ENCODE results near the gene UBALD2. TPM values are rescaled to one million over a fixed set of nuclear protein-coding genes. Genes with fewer than 3 reads are reported as not detected.
A peak's percentile ranks its signal among the peaks of the same experiment; 100 is the strongest.
"Not testable (repeated sequence)": the region's sequence is repeated elsewhere in the genome, so short reads cannot be mapped to it uniquely, and the experiment has no call there.

UBALD2 gene
- polyA plus RNA-seq (2013, experiment 1 of 2): 41.6 TPM
- polyA plus RNA-seq (2013, experiment 2 of 2): 41.5 TPM

DNA sequence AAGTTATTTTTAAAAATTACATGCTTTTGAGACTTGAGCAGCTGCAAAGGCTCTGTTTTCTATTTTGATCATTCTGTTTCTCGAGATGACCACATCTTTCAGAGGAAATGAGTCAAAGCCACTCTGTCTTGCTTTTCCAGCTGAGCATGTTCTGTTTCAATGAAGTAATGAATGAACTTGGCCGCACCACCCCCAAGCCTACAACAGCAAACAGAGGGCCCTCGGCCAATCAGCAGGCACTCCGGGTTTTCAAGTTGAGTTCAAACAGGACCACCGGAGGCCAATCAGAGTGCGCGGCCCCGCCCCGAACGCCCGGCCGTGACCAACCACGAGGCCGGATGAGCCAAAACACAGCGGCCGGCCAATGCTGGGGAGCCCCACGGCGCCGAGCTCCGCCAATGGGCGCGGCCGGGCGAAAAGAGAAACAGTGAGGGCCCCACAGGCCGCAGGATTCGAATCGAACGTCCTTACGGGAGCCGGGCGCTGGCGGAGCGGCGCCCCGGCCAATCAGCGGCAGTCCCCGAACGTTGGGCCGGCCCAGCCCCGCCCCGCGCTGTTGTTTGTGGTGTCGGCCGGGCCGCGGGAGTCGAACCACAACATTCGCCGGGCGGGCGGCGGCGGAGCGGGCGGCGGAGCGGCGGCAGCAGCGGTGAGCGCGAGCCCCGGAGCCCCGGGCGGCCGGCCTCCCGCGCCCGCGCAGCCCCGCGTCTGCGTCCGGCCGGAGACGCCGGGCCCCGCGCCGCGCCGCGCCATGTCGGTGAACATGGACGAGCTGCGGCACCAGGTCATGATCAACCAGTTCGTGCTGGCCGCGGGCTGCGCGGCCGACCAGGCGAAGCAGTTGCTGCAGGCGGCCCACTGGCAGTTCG, at the start of gene UBALD2:
Gene UBALD2, plus strand, starts transcription at position 594 of the 869 bp plus-strand sequence. Its CDS starts 158 bp downstream, at position 752.
- no peak within 1 kb of the TSS for H2AK5ac ChIP-seq (ENCODE audit: low read length)
- peak within 1 kb of the TSS; percentile 88 for H3K18ac ChIP-seq (ENCODE audit: low read length)
- no peak within 1 kb of the TSS for H2BK15ac ChIP-seq (replicated peaks; ENCODE audit: low read depth)
- H3K4me2 ChIP-seq (ENCODE audit: low read length): peak within 1 kb of the TSS; percentile 69
- peak; percentile 99 for DNase-seq
- H3K36me3 ChIP-seq (ENCODE audit: control insufficient read depth, insufficient read depth, low read length): no peaks in the 10 kb centered on the region
- H3K4ac ChIP-seq (ENCODE audit: low read depth, low read length): peak within 1 kb of the TSS; percentile 70
- H3K27me3 ChIP-seq (ENCODE audit: insufficient read depth, low read length, poor library complexity): no peaks in the 10 kb centered on the region
- H3K9ac ChIP-seq (ENCODE audit: low read length): peak within 1 kb of the TSS; percentile 69
- peak within 1 kb of the TSS; percentile 73 for H3K4me3 ChIP-seq (ENCODE audit: low read length)
- H3K4me1 ChIP-seq (ENCODE audit: control insufficient read depth, low read depth, low read length): peaks cover 9% of the 10 kb centered on the region
- no CpG with 5 or more reads among the region's 94 CpGs for WGBS (ENCODE audit: extremely low coverage, insufficient coverage, low lambda C conversion rate)
- H3K27ac ChIP-seq (ENCODE audit: low read depth, low read length): peak within 1 kb of the TSS; percentile 77
- H3K79me2 ChIP-seq (ENCODE audit: control insufficient read depth, insufficient read depth, low read length): peaks cover 11% of the 10 kb centered on the region
- peaks cover 9% of the 10 kb centered on the region for H3K79me1 ChIP-seq (ENCODE audit: low read length)
- H2BK120ac ChIP-seq (ENCODE audit: low read depth, low read length): peak within 1 kb of the TSS; percentile 23
- peak within 1 kb of the TSS; percentile 59 for H2BK5ac ChIP-seq (ENCODE audit: low read length)
- peak within 1 kb of the TSS; percentile 71 for H4K5ac ChIP-seq (ENCODE audit: low read length)
- H4K8ac ChIP-seq (ENCODE audit: low read depth, low read length): no peak within 1 kb of the TSS
- H3K23ac ChIP-seq (ENCODE audit: low read length): no peak within 1 kb of the TSS
- H3K56ac ChIP-seq (ENCODE audit: low read length): peak within 1 kb of the TSS; percentile 92

DNA sequence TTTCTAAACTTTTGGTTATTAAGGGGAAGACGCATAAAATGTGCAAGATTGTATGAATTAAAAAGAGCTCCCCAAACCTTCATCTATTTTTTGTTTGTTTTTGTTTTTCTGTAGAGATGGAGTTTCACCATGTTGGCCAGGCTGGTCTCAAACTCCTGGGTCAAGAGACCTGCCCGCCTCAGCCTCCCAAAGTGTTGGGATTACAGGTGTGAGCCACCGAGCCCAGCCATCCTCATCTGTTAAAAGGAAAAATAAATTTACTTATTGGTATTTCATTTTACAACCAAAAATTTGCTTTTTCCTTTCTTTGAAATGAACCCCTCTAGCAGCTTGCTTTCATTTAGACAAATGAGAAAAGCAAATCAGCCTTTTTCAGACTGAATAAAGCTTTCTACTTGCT, 48.1 kb upstream of the UBALD2 start:
- H3K4ac ChIP-seq (ENCODE audit: low read depth, low read length): no peak overlapping the region
- WGBS (ENCODE audit: extremely low coverage, insufficient coverage, low lambda C conversion rate): no CpG with 5 or more reads among the region's 3 CpGs
- DNase-seq: no peak

DNA sequence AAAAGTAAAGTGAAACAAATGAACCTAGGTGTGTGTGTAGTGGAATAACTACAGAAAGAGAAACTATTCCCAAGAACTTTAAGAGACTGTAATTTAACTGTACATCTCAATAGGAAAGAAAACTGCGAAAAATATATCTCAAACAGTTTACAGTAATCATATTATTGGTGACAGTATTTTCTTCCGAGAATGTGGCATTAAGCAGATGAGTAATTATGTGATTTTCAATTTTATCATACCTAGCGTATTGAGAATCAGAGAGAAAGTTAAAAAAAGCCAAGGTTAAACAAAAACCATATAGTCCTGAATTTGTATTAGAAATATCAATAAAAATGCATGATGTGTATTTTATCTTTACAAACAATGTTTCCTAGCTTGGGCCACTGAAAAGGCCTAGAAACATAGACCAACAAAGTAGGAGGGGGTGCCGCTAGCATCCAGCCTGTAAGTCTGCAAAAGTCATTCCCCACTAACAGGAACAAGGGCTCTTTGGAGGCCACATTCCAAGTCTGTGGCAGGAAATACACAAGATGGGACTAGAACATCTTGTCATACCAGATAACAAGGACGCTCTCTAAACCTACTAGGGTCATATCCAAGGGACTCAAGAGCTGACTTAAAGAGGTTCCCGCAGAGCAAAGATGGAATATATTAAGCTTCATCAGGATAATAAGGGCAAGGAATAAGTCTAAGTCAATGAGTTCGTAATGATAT, 45.3 kb upstream of the UBALD2 start:
- Histone ChIP-seq H3K56ac (ENCODE audit: low read length) (no peak overlapping the region), H3K79me1 (ENCODE audit: low read length) (no peaks in the 10 kb centered on the region), H3K4me3 (ENCODE audit: low read length) (no peak overlapping the region), H2BK5ac (ENCODE audit: low read length) (no peak overlapping the region), H3K4me1 (ENCODE audit: control insufficient read depth, low read depth, low read length) (no peaks in the 10 kb centered on the region), H3K9ac (ENCODE audit: low read length) (no peak overlapping the region), H3K18ac (ENCODE audit: low read length) (no peak overlapping the region), H2BK15ac (replicated peaks; ENCODE audit: low read depth) (no peak overlapping the region), H2AK5ac (ENCODE audit: low read length) (no peak overlapping the region), H3K36me3 (ENCODE audit: control insufficient read depth, insufficient read depth, low read length) (no peaks in the 10 kb centered on the region), H4K5ac (ENCODE audit: low read length) (no peak overlapping the region), H3K79me2 (ENCODE audit: control insufficient read depth, insufficient read depth, low read length) (no peaks in the 10 kb centered on the region), H2BK120ac (ENCODE audit: low read depth, low read length) (no peak overlapping the region), H3K27ac (ENCODE audit: low read depth, low read length) (no peak overlapping the region), H4K8ac (ENCODE audit: low read depth, low read length) (no peak overlapping the region), H3K4me2 (ENCODE audit: low read length) (no peak overlapping the region), H3K23ac (ENCODE audit: low read length) (no peak overlapping the region), H3K27me3 (ENCODE audit: insufficient read depth, low read length, poor library complexity) (no peaks in the 10 kb centered on the region), H3K4ac (ENCODE audit: low read depth, low read length) (no peak overlapping the region)
- DNase-seq: no peak
- no CpG with 5 or more reads among the region's 7 CpGs for WGBS (ENCODE audit: extremely low coverage, insufficient coverage, low lambda C conversion rate)

More for the DNA sequence above, 48.1 kb upstream of the UBALD2 start:
- no peak overlapping the region for H2BK5ac ChIP-seq (ENCODE audit: low read length)
- no peak overlapping the region for H2BK15ac ChIP-seq (replicated peaks; ENCODE audit: low read depth)
- H3K79me1 ChIP-seq (ENCODE audit: low read length): no peaks in the 10 kb centered on the region
- no peak overlapping the region for H3K4me2 ChIP-seq (ENCODE audit: low read length)
- H4K8ac ChIP-seq (ENCODE audit: low read depth, low read length): no peak overlapping the region
- H3K23ac ChIP-seq (ENCODE audit: low read length): no peak overlapping the region
- no peaks in the 10 kb centered on the region for H3K79me2 ChIP-seq (ENCODE audit: control insufficient read depth, insufficient read depth, low read length)
- no peaks in the 10 kb centered on the region for H3K27me3 ChIP-seq (ENCODE audit: insufficient read depth, low read length, poor library complexity)
- H4K5ac ChIP-seq (ENCODE audit: low read length): no peak overlapping the region
- H3K27ac ChIP-seq (ENCODE audit: low read depth, low read length): no peak overlapping the region
- H3K4me3 ChIP-seq (ENCODE audit: low read length): no peak overlapping the region
- no peak overlapping the region for H3K56ac ChIP-seq (ENCODE audit: low read length)
- H3K18ac ChIP-seq (ENCODE audit: low read length): no peak overlapping the region
- H3K4me1 ChIP-seq (ENCODE audit: control insufficient read depth, low read depth, low read length): no peaks in the 10 kb centered on the region
- no peak overlapping the region for H2AK5ac ChIP-seq (ENCODE audit: low read length)
- no peaks in the 10 kb centered on the region for H3K36me3 ChIP-seq (ENCODE audit: control insufficient read depth, insufficient read depth, low read length)
- no peak overlapping the region for H2BK120ac ChIP-seq (ENCODE audit: low read depth, low read length)
- H3K9ac ChIP-seq (ENCODE audit: low read length): no peak overlapping the region

DNA sequence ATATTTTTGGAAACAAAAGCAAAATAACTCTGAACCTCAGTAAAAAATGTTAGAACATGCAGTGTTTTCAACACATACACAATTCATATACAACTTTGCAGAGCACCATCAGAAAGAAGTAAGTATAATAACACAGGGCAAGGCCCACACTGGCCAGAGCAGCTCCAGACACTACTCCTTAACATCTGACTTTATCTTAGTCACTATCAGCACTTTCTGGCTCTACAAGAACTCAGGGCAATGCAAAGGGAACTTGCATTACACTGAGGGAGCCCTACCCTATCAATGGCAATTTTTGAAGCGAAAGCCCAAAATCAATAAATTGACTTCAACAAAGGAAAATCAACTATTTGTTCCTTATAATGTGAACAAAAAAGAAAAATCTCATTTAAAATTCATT, 41.3 kb upstream of the UBALD2 start:
- Histone ChIP-seq H3K23ac (ENCODE audit: low read length) (peak overlapping the region; percentile 37), H3K9ac (ENCODE audit: low read length) (no peak overlapping the region), H4K8ac (ENCODE audit: low read depth, low read length) (no peak overlapping the region), H3K79me1 (ENCODE audit: low read length) (no peaks in the 10 kb centered on the region), H3K79me2 (ENCODE audit: control insufficient read depth, insufficient read depth, low read length) (no peaks in the 10 kb centered on the region), H3K18ac (ENCODE audit: low read length) (no peak overlapping the region), H3K4ac (ENCODE audit: low read depth, low read length) (no peak overlapping the region), H3K4me1 (ENCODE audit: control insufficient read depth, low read depth, low read length) (no peaks in the 10 kb centered on the region), H2BK120ac (ENCODE audit: low read depth, low read length) (no peak overlapping the region), H3K36me3 (ENCODE audit: control insufficient read depth, insufficient read depth, low read length) (no peaks in the 10 kb centered on the region), H3K4me3 (ENCODE audit: low read length) (no peak overlapping the region), H3K27me3 (ENCODE audit: insufficient read depth, low read length, poor library complexity) (no peaks in the 10 kb centered on the region), H2AK5ac (ENCODE audit: low read length) (no peak overlapping the region), H2BK5ac (ENCODE audit: low read length) (no peak overlapping the region), H3K4me2 (ENCODE audit: low read length) (no peak overlapping the region), H4K5ac (ENCODE audit: low read length) (no peak overlapping the region), H3K27ac (ENCODE audit: low read depth, low read length) (no peak overlapping the region), H3K56ac (ENCODE audit: low read length) (no peak overlapping the region), H2BK15ac (replicated peaks; ENCODE audit: low read depth) (no peak overlapping the region)
- WGBS (ENCODE audit: extremely low coverage, insufficient coverage, low lambda C conversion rate): no CpG with 5 or more reads among the region's 1 CpG
- DNase-seq: no peak

DNA sequence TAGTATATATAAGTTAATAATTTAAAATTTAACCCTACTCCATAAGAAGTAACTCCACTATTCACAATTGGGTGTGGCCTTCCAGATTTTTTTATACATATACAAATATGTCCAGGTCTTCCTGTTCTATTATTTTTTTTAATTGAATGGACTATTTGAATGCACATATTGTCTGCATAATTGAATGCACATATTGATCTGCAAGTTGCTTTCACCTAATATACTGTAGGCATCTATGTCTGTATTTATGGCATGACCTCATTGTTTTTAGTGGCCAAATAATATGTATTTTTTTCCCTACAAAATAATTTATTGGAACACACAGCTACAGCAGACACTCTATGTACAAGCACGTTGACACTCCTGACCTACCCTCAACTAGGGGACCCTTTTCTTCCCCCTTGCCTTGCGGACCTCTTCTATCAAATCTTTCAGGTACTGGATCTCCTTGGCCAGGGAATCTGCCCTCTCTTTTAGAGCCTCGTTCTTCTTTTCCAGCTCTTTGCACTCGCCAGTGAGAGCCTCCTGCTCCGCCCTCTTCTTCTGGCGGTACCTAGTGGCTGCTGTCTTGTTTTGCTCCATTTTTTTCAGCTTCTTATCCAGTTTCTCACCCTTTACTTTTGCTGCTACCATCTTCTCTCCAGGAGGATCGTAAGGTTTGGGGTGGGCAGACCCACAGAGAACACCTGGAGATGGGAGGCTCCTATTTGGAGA, 39.6 kb upstream of the UBALD2 start:
- not testable (repeated sequence) for H2AK5ac ChIP-seq (ENCODE audit: low read length); H4K8ac ChIP-seq (ENCODE audit: low read depth, low read length); H3K4me3 ChIP-seq (ENCODE audit: low read length); H3K4ac ChIP-seq (ENCODE audit: low read depth, low read length); H4K5ac ChIP-seq (ENCODE audit: low read length); H3K27me3 ChIP-seq (ENCODE audit: insufficient read depth, low read length, poor library complexity); DNase-seq; H2BK5ac ChIP-seq (ENCODE audit: low read length); H3K4me1 ChIP-seq (ENCODE audit: control insufficient read depth, low read depth, low read length); H2BK120ac ChIP-seq (ENCODE audit: low read depth, low read length); H3K56ac ChIP-seq (ENCODE audit: low read length); H3K9ac ChIP-seq (ENCODE audit: low read length); H2BK15ac ChIP-seq (replicated peaks; ENCODE audit: low read depth); H3K23ac ChIP-seq (ENCODE audit: low read length); H3K79me1 ChIP-seq (ENCODE audit: low read length); H3K36me3 ChIP-seq (ENCODE audit: control insufficient read depth, insufficient read depth, low read length); H3K18ac ChIP-seq (ENCODE audit: low read length); H3K4me2 ChIP-seq (ENCODE audit: low read length); H3K27ac ChIP-seq (ENCODE audit: low read depth, low read length); H3K79me2 ChIP-seq (ENCODE audit: control insufficient read depth, insufficient read depth, low read length)
- no CpG with 5 or more reads among the region's 7 CpGs for WGBS (ENCODE audit: extremely low coverage, insufficient coverage, low lambda C conversion rate)
